ENCODE measurements around the gene TRAF3.

Gene TRAF3

DNA sequence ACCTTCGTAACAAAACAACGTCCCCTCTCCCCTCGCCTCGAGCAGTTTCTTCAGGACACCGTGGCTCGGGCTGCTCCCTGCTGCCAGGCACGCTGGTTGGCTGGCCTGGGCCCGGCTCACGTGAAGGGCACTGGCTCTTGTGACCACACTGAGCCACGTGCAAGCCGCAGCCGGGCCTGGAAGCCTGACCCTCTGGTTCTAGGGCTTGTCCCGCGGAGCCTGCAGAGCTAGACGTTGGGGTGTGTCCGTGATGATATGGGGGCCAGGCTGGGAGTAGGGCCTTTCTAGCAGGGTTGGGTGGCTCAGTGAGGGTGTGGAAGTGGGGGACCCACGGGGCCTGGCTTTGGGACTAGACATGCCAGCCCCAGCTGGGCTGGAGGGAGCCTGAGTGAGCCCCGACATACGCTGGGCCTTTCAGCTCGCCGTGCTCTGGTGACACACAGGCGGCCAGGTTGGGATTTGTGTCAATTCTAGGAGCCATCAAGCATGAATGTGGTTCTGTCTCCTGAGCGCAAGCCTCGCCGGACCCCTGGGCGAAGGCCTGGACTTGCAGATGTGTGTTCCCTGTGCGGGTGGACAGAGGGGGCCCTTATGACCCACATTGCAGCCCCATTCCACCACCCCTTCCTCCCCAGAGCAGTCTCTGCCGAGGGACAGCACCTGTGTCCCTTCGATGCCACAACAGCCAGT is 131.7 kb downstream of the TRAF3 start:
- TF ChIP-seq, protein P1, sequence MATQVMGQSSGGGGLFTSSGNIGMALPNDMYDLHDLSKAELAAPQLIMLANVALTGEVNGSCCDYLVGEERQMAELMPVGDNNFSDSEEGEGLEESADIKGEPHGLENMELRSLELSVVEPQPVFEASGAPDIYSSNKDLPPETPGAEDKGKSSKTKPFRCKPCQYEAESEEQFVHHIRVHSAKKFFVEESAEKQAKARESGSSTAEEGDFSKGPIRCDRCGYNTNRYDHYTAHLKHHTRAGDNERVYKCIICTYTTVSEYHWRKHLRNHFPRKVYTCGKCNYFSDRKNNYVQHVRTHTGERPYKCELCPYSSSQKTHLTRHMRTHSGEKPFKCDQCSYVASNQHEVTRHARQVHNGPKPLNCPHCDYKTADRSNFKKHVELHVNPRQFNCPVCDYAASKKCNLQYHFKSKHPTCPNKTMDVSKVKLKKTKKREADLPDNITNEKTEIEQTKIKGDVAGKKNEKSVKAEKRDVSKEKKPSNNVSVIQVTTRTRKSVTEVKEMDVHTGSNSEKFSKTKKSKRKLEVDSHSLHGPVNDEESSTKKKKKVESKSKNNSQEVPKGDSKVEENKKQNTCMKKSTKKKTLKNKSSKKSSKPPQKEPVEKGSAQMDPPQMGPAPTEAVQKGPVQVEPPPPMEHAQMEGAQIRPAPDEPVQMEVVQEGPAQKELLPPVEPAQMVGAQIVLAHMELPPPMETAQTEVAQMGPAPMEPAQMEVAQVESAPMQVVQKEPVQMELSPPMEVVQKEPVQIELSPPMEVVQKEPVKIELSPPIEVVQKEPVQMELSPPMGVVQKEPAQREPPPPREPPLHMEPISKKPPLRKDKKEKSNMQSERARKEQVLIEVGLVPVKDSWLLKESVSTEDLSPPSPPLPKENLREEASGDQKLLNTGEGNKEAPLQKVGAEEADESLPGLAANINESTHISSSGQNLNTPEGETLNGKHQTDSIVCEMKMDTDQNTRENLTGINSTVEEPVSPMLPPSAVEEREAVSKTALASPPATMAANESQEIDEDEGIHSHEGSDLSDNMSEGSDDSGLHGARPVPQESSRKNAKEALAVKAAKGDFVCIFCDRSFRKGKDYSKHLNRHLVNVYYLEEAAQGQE (IDR thresholded peaks at IDR 0.05; ENCODE audit: insufficient read depth in 1 of 2, low read depth in 2 of 2, low read length in 2 of 2) = no peak
- TF ChIP-seq TAF1 (IDR thresholded peaks at IDR 0.05; ENCODE audit: borderline replicate concordance, insufficient read depth, low read length) (no peak), FOXP2 (optimal IDR thresholded peaks at IDR 0.05; ENCODE audit: borderline replicate concordance, extremely low read depth, extremely low read length, insufficient read depth) (no peak), SIN3A (IDR thresholded peaks at IDR 0.05; ENCODE audit: borderline replicate concordance, insufficient read depth, low read length) (no peak), POLR2AphosphoS5 (IDR thresholded peaks at IDR 0.05; ENCODE audit: low read depth, low read length) (no peak)

DNA sequence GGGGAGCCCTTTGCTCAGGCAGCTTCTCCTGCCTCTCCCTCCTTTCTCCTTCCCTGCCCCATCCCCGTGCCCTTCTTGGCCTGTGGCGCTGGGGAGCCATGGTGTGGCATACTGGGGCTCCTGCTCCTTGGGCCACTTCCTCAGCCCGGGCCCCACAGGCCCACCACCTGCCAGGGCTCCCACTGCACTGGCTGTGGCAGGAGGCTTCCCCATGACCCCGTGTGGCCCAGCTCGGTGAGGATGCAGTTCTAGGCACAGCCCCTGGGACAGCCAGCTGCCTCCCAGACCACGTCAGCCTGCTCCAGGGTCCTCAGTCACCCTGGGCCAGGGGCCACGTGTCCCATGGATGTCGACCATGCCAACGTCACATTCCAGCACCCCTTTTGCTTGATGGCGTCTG is 132.2 kb downstream of the TRAF3 start:
- TF ChIP-seq FOXP2 (optimal IDR thresholded peaks at IDR 0.05; ENCODE audit: borderline replicate concordance, extremely low read depth, extremely low read length, insufficient read depth) (no peak), POLR2AphosphoS5 (IDR thresholded peaks at IDR 0.05; ENCODE audit: low read depth, low read length) (no peak), SIN3A (IDR thresholded peaks at IDR 0.05; ENCODE audit: borderline replicate concordance, insufficient read depth, low read length) (no peak), TAF1 (IDR thresholded peaks at IDR 0.05; ENCODE audit: borderline replicate concordance, insufficient read depth, low read length) (no peak)
- TF ChIP-seq, protein P1 (IDR thresholded peaks at IDR 0.05; ENCODE audit: insufficient read depth in 1 of 2, low read depth in 2 of 2, low read length in 2 of 2) = no peak

DNA sequence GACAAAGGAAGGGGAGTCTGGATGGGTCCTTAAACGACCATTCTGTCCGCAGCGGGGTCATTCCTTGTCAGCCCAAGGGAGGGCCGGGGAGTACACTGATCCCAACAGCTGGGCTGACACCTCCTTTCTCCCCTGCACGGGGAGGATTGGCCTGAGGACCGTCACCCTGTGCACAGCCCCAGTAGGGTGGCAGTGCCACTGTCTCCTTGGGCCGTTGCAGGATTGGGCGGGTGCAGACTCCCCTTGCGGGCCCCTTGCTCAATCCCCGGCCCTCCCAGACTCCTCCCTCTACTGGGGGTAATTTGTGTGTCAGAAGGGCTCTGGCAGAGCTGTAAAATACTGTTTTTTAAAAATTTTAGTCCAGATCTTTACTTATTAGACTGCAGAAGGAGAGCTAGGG is 132.7 kb downstream of the TRAF3 start:
- TF ChIP-seq SIN3A (IDR thresholded peaks at IDR 0.05; ENCODE audit: borderline replicate concordance, insufficient read depth, low read length) (no peak), FOXP2 (optimal IDR thresholded peaks at IDR 0.05; ENCODE audit: borderline replicate concordance, extremely low read depth, extremely low read length, insufficient read depth) (no peak), TAF1 (IDR thresholded peaks at IDR 0.05; ENCODE audit: borderline replicate concordance, insufficient read depth, low read length) (no peak), POLR2AphosphoS5 (IDR thresholded peaks at IDR 0.05; ENCODE audit: low read depth, low read length) (no peak)
- TF ChIP-seq, protein P1 (IDR thresholded peaks at IDR 0.05; ENCODE audit: insufficient read depth in 1 of 2, low read depth in 2 of 2, low read length in 2 of 2) = no peak

DNA sequence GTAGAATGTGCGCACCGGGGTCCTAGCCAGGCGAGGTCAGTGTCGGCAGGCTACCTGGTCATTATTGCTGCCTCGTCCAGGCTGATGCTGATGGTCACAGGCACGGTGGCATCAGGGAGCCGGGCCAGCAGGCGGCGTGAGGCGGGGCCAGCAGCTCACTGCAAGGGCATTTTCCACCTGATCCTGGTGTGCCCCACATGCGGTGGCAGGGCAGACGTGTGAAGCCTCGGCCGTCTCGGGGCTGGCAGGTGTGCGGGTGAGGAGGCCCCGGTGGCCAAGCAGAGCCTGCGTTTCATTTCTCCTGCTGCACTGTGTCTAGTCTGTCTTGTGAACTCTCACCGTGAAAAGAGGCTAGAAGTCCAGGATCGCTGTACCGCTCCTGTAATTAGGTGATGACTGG is 133.2 kb downstream of the TRAF3 start:
- no peak for TF ChIP-seq FOXP2 (optimal IDR thresholded peaks at IDR 0.05; ENCODE audit: borderline replicate concordance, extremely low read depth, extremely low read length, insufficient read depth)
- TF ChIP-seq SIN3A (IDR thresholded peaks at IDR 0.05; ENCODE audit: borderline replicate concordance, insufficient read depth, low read length) = no peak
- TF ChIP-seq, protein P1 (IDR thresholded peaks at IDR 0.05; ENCODE audit: insufficient read depth in 1 of 2, low read depth in 2 of 2, low read length in 2 of 2) = no peak
- no peak for TF ChIP-seq POLR2AphosphoS5 (IDR thresholded peaks at IDR 0.05; ENCODE audit: low read depth, low read length)
- no peak for TF ChIP-seq TAF1 (IDR thresholded peaks at IDR 0.05; ENCODE audit: borderline replicate concordance, insufficient read depth, low read length)
